M059J (cell line): ENCODE data around the gene SYT3. TPM values are rescaled to one million over a fixed set of nuclear protein-coding genes. Genes with fewer than 3 reads are reported as not detected.
A peak's percentile ranks its signal among the peaks of the same experiment; 100 is the strongest.

Experiments used
- DNase-seq: peaks from one replicate; pipeline ENCODE4 v3.0.0-alpha.2; 2012; ENCODE audit warnings: low read depth
- total RNA-seq: library from RNA; depleted of rRNA; stranded (reverse); fragments of >200 nt; shearing (Covaris generic); gene quantifications from 2 replicates; pipeline ENCODE4 v1.2.3, GENCODE V29; 2014

The SYT3 gene
- total RNA-seq, 1 experiment from 2014 or later, result not detected

DNA sequence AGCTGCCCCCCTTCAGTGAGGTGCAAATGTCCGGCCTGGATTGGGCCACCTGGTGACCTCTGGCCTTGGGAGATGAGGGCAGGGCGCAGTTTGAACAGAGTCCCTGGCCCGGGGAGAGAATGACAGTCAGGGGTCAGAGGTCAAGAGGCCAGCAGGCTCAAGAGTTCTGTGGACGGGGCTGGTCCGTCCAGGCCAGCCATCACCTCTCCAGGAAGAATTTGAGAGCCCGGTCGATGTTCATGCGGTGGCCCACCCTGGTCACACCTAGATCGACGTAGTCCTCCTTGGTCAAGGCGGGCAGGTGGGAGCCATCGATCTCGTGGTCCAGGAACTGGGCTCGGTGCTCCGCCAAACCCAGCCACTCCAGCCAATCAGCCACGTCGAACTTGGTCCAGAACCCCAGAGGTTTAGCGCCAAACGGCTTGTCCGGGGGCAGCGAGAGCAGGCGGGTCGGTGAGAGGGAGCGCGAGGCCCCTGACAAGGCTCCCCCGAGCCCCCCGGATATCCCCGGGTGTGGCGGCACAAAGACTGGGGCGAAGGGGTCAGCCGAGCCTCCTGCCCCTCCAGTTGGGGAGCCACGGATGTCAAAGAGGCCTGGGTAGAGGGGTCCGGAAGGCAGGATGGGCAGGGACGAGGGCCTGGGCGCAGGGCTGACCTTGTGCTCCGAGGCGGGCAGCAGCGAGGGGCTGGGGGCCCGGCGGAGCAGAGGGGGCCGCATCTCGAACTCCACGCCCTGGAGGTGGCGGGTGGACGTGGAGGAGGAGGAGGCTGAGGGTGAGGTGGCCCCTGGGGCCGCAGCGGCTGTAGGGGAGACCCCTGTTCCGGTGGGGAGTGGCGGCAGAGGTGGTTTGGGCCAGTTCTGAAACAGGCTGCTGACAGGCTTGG is 22.3 kb upstream of the SYT3 start:
- DNase-seq, result no peak

DNA sequence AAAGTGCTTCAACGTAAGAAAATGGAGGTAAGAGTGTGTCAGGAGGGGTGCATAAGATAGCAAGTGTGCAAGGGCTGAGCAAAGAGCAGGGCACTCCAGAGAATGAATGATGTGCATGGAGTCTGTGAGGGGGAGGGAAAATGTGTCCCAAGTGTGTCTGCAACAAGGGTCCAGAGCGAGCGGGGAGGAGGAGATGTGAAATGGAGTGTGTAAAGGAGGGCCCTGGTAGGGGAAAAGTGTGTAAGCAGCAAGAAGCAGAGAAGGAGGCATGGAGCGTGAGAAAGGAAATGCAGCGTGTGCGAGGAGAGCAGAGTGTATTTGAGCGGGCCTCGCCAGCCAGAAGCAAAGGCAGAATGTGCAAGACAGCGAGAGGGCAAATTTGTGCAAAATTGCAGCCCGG is 21.3 kb upstream of the SYT3 start:
- DNase-seq, result no peak

DNA sequence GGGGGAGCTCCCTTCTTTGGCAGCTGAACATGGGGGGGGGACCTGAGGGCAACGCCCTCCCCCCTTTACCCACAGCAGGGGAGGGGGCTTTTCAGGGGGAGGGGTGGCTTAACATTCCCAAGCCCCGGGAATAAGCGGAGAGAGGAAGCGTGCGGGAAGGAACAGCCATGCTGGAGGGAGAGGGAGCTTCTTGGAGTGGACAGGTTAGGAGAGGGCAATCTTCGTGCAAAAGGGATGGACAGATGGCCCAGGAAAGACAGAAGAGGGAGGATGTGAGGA is 20.3 kb upstream of the SYT3 start:
- DNase-seq, result no peak

DNA sequence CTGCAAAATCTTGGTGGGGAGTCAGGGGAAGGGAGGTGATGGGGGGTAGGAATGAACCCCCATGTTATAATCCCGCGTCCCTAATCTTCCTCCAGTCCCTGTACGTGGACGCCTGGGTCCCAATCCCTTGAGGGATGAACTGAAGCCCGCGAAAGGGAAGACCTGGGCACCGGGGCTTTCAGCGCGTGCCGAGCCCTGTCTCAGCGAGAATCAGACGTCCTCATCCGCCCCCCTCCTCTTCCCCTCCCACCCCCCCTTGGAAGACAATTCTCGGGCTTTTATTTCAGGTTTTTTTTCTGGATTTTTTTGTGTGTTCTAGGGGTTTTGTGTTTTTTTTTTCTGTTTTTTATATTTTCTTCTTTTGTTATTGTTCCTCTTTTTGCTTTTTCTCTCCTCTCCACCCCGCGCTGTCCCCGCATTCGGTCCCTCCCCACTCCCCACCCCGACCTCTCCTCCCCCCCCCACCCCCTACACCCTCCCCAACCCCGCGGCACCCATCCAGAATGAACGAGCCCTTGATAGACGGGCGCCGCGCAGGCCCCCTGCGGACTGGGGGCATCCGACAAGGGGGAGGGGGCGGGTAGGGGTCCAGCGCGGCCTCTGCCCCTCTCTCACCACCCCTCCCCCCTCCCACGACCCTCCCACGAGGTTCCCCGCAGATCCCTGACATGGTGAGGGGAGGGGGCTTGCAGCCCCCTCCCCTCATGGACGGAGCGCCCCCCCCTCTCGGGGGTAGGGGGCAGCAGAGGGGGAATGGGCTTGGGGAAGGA is 19.8 kb upstream of the SYT3 start:
- DNase-seq, result no peak

DNA sequence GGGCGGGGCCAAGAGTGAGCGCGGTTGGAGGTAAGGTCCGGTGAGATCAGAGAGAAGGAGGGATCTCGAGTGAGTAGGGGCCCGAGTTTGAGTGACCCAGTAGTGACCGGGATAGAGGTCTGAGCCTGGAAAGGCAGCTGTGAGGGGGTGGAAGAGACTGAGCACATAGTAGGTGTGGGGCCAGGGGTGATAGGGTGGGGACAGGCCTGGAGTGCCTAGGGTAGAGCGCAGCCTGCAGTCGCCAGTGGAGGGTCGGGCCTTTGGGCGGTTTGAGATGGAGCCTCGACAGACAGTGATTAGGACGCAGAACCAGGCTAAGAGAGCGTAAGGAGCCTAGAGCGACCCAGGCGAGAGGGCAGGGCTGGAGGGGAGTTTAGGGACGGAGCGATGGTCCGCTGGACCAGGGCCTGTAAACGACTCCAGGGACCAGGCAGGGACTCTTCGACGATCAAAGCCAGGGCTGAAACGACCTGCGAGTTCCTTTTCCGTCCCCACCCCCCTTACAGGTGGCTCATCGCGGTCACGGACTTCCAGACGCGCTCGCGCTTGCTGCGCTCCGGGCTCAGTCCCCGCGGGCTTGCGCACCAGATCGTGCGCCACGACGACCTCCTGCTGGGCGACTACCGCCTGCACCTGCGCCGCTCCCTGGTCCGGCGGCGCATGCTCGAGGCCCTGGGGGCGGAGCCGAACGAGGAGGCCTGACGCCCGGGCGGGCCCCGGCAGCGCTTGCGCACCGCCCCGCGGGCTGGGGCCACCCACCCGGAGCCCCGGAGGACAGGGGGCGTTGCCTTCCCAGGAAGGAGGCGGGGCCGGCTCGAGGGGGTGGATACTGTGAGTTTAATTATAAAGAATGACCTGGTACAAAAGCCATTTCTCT is 19.0 kb upstream of the SYT3 start:
- peak; percentile 55 for DNase-seq

DNA sequence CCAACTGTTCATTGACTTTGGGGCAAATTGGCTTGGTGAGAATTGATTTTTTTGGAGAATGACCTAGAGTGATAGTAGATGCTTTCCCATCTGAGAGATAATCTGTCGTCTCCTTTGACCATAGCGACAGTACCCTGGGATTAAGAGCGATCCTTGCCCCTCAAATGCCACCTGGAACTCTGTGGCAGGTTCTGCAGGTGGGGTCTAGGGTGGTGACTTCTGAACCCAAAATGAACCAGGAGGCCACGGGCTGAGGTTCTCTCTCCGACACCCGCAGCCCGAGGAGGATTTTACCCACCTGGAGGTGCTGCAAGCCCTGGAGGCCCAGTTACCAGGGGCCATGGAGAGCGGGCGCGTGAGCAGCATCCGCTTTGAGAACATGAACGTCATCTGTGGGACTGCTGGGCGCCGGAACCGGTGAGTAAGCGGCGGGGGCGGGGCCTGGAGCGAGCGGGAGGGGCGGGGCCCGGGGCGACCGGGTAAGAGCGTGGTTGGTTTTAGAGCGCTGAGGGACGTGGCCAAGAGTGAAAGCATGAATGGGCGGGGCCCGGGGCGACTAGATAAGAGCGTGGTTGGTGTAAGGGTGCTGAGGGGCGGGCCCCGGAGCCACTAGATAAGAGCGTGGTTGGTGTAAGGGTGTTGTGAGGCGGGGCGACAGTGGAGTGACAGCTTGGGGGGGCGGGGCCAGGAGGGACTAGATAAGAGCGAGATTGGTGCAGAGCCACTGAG is 18.2 kb upstream of the SYT3 start:
- DNase-seq, result peak; percentile 97

DNA sequence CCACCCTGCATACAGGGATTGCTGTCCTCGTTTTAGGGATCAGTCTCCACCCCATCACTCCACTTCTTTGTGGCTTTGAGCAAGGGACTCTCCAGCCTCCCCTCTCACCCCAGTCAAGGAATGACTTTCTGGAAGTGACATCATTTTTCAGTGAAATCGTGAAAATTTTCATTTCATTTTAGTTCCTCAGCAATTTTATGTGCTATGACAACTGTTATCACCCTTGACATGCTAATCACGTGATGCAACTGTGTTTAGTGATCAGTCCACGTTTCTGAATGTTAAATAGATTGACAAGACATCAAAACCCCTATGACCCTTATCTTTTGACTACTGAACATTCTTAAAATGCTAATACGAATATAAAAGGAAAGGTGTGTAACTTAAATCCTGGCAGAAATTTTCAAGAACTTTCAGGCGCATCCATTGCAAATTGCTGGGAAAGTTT is 17.6 kb upstream of the SYT3 start:
- DNase-seq, result no peak

DNA sequence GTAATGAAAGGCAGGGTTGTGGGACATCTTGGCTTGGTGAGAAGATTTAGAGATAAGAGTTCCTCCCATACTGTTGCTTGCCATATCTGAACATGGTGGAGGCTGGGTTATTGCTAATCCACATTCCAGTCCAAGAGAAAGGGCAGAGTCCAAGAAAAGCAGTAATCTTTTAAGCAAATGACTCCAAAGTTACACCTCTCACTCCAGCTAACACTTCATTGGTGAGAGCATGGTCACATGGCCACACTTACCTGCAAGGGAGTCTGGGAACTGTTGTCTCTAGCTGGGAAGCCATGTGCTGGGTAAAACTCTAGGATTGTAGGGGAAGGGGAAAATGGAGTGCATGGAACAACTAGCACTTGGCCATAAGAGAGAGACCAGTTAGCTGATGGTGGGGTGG is 15.2 kb upstream of the SYT3 start:
- DNase-seq, result no peak

DNA sequence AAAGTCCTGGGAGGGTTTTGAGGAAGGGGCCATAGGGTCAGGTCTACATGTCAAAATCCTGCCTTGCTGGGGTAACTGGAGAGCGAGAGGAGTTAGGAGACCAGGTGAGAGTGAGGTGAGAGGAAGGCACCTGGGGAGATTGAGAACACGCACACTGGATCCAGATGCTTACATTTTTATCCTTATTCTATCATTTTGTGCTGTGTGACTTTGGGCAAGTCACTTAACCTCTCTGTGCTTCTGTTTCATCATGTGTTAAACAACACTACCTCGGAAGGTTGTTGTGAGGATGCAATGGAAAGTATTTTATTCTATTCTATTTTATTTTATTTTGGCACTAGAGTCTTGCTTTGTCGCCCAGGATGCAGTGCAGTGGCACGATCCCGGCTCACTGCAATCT is 13.0 kb upstream of the SYT3 start:
- DNase-seq, result no peak

DNA sequence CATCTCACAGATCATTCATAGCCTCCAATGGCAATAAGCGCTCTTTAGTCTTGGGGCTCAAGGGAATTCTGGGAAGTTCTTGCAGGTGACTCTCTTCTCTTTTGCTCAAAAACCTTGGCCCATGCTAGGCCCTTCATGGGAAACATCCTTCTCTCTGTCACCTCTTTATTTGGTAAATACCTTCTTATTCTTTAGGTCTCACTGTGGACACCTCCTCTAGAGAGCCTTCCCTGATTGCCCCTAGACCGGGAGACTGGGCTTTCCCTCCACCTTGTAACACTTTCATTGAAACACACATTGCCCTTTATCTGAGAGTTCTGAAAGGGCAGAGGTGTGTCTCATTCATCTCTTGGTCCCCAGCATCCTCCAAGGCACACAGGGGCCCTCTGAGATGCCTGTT is 11.5 kb upstream of the SYT3 start:
- no peak for DNase-seq

DNA sequence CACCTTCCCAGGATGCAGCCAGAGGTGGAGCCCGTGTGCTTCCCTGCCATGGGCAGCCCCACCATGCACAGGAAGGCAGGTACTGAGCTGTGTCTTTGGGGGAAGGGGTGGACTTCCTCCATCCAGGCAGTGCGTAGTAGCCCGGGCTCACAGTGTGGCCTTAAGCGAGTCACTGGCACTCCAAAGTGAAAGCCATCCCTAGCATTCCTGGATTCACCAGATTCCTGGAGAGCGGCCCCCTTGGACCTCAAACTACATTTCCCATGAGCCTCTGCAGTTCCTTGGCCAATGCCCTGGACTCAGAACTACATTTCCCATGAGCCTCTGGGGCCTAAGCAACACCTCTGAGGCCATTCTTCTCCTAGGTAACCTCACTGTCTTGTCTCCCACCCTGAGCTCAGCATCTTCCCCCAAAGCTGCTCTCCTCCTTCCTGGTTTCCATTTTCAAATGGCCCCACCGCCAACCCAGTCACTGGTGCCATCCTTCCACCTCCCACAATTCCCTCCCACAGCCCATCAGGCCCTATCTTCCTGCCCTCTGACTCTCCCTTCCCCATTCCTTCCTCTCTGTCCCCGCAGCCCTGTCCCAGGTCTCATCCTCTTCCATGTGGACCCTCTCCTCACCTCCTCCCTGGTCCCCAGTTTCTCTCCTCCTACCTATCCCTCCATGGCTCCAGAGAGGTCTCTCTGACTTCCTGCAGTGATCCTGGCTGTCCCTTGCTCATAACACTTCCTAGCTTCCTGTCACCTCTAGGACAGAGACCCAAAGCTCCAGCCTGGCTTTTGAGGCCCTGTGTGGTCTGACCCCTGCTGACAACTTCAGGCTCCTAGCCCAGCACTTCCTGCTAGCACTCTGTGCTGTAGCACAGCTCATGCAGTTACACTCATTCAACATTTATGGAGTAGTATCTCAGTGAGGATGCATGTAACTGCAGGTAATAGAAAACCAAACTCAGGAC is 10.0 kb upstream of the SYT3 start, which contains the start of gene C19orf81:
Gene C19orf81, plus strand, starts transcription at position 13 of the 959 bp plus-strand sequence. Its CDS starts 0 bp downstream, at position 13.
- DNase-seq, result peak; percentile 41

DNA sequence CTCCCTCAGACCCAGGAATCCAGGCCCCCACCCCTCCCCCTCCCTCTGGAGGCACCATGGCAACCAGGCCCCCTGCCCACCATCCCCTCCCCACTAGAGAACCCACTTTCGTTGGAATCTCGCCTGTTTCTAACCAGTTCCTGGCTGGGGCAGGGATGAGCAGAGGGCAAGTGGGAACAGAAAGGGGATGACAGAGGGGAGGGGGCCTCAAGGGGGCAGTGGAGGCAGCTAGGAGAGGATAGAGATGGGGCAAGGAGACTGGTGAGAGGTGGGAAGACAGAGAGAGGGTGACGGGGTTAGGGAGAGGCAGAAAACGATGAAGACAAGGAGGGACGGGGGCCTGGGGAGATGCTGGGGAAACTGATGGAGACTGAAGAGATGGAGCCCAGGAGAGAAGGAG is 9.0 kb upstream of the SYT3 start:
- DNase-seq, result no peak

DNA sequence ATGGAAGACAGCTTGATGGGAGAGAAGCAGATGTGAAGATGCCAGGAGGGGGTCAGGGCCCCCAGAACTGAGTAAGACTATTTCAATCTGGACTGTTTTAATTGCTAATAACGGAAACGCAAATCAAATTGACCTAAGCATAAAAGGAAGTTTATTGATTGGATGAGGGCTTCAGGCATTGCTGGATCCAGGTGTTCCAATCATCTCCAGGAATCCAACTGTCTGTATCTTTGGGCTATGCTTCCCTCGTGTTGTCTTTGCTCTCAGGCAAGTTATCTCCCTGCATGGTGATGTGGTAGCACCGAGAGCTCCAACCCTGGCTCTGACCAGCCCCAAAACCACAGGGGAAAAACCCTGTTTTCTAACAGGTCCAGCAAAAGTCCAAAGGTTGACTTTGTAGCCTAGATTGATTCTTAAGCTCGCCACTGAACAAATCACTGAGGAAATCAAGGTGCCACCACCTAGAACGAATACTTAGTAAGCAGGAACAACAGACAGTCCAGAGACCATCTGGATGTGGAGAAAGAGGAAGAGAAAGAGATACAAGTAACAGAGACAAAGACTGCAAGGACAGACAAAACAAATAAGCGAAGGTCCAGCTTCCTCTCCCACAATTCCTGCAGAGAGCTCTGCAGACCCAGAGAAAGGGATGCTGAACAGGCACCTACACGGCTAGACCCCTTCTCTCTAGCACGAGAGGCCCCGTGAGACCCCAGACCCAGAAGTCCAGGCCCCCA is 8.4 kb upstream of the SYT3 start:
- no peak for DNase-seq

DNA sequence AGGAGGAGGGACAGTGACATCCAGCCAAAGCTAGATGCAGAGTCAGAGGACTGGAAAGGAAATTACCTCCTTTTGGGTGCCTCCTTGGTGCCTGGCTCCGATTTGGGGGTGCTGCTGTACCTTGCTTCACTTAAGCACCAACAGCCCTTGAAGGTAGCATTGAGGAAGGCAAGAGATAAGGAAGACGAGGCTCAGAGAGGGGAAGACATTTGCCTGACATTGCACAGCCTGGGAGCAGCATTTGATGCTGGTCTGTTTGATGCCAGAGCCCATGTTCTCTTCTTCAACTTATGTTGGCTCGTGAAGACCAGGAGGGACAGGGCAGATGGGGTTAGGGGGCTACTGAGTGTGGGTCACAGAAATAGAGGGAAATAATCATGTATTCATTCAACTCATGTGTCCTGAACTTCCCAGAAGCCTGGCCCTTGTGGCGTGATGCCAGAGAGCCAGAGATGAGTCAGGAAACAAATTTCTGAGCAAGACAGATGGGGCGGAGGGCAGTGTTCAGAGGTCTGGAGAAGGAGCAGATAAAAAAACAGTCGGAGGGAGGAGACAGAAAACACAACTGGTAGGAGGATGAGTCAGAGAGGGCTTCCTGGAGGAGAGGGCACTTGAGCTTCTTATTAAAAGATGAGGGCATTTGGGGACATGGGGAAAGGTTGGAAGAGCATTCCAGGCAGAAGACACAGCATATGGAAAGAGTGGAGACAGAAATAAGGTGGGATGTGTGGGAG is 6.6 kb upstream of the SYT3 start:
- peak; percentile 68 for DNase-seq

DNA sequence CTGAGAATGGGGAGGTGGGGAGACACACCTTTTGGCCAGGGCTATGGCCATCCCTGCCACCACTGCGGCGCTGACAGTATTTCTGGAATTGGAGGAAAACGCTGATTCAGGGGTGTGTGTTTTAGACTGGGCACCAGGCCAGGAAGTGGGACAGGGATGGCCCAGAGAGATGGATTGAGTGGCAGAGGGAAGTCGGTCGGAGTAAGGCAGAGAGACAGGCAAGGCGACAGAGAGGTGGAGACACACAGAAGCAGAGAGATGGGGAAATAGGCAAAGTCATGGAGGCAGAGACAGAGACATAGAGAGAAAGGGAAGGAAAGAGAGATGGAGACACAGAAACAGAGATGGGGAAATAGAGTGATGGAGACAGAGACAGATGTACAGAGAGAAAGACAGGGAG is 5.4 kb upstream of the SYT3 start:
- DNase-seq, result no peak

DNA sequence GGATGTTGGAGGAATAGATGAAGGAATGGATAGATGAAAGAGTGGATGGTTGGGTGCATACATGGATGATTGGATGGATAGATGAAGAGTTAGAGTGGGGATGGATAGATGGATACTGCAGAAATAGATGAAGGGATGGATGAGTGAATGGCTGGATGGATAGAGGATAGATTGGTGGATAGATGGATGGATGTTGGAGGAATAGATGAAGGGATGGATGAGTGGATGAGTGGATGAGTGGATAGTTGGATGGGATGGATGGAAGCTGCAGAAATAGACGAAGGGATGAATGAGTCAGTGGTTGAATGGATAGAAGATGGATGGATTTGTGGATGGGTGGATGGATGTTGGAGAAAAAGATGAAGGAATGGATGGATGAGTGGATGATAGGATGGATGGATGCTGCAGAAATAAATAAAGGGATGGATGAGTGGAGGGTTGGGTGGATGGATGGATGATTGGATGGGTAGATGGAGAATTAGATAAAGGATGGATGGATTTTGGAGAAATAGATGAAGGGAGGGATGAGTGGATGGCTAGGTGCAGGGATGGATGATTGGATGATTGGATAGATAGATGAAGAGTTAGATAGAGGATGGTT is 4.7 kb upstream of the SYT3 start:
- DNase-seq, result no peak

DNA sequence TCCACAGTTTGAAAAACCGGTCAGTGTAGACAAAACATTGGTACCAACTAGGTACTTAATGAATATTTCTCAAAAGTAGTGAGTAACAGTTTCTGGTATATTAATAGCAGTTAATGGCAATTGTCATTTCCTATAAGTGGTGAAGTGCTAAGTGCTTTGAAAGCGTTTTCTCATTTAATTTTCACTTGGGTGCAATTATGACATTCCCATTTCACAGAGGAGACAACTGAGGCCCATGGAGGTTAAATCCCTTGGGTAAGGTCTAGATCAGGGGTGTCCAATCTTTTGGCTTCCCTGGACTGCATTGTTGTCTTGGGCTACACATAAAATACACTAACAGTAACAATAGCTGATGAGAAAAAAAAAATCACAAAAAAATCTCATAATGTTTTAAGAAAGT is 687 bp upstream of the SYT3 start:
- DNase-seq, result no peak

DNA sequence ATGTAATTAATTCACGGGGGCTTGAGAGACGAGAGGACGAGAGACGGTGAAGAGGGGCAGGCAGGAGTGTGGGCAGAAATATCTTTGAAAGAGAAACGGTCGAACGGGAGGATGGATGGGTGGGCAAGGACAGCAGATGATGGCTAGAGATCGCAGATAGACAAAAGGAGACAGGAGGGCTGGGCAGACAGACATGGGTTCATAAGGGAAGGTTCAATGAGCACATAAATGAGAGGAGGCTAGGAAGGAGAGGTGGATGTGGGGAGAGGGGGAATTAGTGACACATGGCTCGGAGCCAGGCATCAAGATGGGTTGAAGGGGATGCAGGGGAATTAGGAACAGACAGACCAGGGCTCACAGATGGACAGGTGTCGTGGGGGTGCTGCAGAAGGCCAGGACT is 1.1 kb downstream of the SYT3 start:
- no peak for DNase-seq
